K562 (cell line): ENCODE results near the gene PRKD1. TPM values are rescaled to one million over a fixed set of nuclear protein-coding genes. Genes with fewer than 3 reads are reported as not detected.

Experiments used
- ATAC-seq: fragments of 200-7000 bp; cut with Tn5 transposase; 3 replicates; pipeline ENCODE4 v1.9.1; 2020; ENCODE audit warnings: moderate library complexity
- BruUV-seq: library from RNA; stranded (reverse); fragments of 400-500 nt; replicated peaks from 2 replicates; lab custom pipeline; 2021; lab: Mats Ljungman, UMichigan
- CTCF ChIA-PET: fragments of 300-600 bp; formaldehyde crosslinking; extraction: SDS; loops from one replicate; lab custom pipeline; 2021; ENCODE audit warnings: low intra/inter-chr PET ratio; lab: Yijun Ruan, JAX
- POLR2A ChIA-PET: fragments of 300-600, 350-650 bp; sonication (Branson Sonifier 250); formaldehyde crosslinking; extraction: SDS; loops from one replicate; lab custom pipeline; 2021; ENCODE audit warnings: antibody characterized with exemption, inconsistent platforms; lab: Yijun Ruan, JAX
- DNase-seq, 4 experiments: peaks; one replicate each; pipeline versions ENCODE4 v3.0.0 to v3.0.0-alpha.2; 2011 to 2018; ENCODE audit warnings: low spot score in 3 of 4, mixed read lengths in 3 of 4; ENCODE audit errors: extremely low read depth in 1 of 4
- FAIRE-seq: peaks from 2 replicates; lab custom pipeline; 2011; peaks lifted over from hg19 to GRCh38; lab: Jason Lieb, UNC
- H2AFZ ChIP-seq: 2 replicates; pipeline ENCODE4 v1.6.0; 2011; ENCODE audit warnings: low read depth, low read length, control low read depth, inconsistent platforms
- H3K27ac ChIP-seq: fragments of 200-600 bp; 3 replicates; pipeline ENCODE4 v1.8.0; 2011; ENCODE audit warnings: low read depth, mild to moderate bottlenecking, control low read depth, inconsistent platforms, low read length, moderate library complexity, mixed read lengths; ENCODE audit errors: extremely low read depth
- H3K27me3 ChIP-seq, 2 experiments: fragments of 300-600 bp in 1 of 2; 2 replicates in 1 of 2; 3 replicates in 1 of 2; pipeline versions ENCODE4 v1.6.0 to v1.8.0; 2011; ENCODE audit warnings: inconsistent platforms in 2 of 2, low read length in 2 of 2, mild to moderate bottlenecking in 1 of 2, mixed read lengths in 1 of 2, moderate library complexity in 1 of 2; ENCODE audit not compliant: control insufficient read depth in 2 of 2, insufficient read depth in 2 of 2
- H3K36me3 ChIP-seq: fragments of 300-600 bp; 3 replicates; pipeline ENCODE4 v1.8.0; 2011; ENCODE audit warnings: mild to moderate bottlenecking, low read length, inconsistent platforms; ENCODE audit not compliant: control insufficient read depth, insufficient read depth
- H3K4me1 ChIP-seq, 2 experiments: fragments of 200-600 bp in 1 of 2; replicated peaks in 1 of 2; 2 replicates in 1 of 2; 3 replicates in 1 of 2; pipeline versions ENCODE4 v1.5.1 to v1.8.0; 2011; ENCODE audit warnings: inconsistent platforms in 2 of 2, low read length in 2 of 2, mild to moderate bottlenecking in 1 of 2, mixed read lengths in 1 of 2, moderate library complexity in 1 of 2; ENCODE audit not compliant: control insufficient read depth in 2 of 2, insufficient read depth in 2 of 2
- H3K4me2 ChIP-seq: 2 replicates; pipeline ENCODE4 v1.6.1; 2011; ENCODE audit warnings: low read length, control low read depth, inconsistent platforms, mixed read lengths; ENCODE audit not compliant: insufficient read depth
- H3K4me3 ChIP-seq: fragments of 200-600 bp; sonication (generic), shearing (Covaris generic); 2 replicates; pipeline ENCODE4 v1.5.1; 2016; ENCODE audit warnings: control low read depth, inconsistent platforms
- H3K79me2 ChIP-seq: fragments of 200-600 bp; 3 replicates; pipeline ENCODE4 v1.8.0; 2011; ENCODE audit warnings: low read length, inconsistent platforms; ENCODE audit not compliant: control insufficient read depth, insufficient read depth
- H3K9ac ChIP-seq, 2 experiments: 2 replicates each; pipeline versions ENCODE4 v1.6.0 to v1.6.1; 2011; ENCODE audit warnings: low read depth in 2 of 2, low read length in 2 of 2, control low read depth in 1 of 2, inconsistent platforms in 1 of 2, mild to moderate bottlenecking in 1 of 2, mixed read lengths in 1 of 2; ENCODE audit not compliant: insufficient read depth in 1 of 2
- H3K9me1 ChIP-seq: one replicate; pipeline ENCODE4 v1.6.0; 2011; ENCODE audit warnings: inconsistent platforms, mild to moderate bottlenecking, low read length, moderate library complexity; ENCODE audit not compliant: control insufficient read depth, insufficient read depth
- H3K9me3 ChIP-seq: replicated peaks from 2 replicates; pipeline ENCODE4 v1.5.1; 2011; ENCODE audit warnings: low read depth, low read length, inconsistent platforms; ENCODE audit not compliant: control insufficient read depth, insufficient read depth
- H4K20me1 ChIP-seq: replicated peaks from 2 replicates; pipeline ENCODE4 v1.6.1; 2011; ENCODE audit warnings: low read length, inconsistent platforms, mixed read lengths; ENCODE audit not compliant: control insufficient read depth, insufficient read depth
- ARHGAP35 ChIP-seq: fragments of 450-650 bp; IDR thresholded peaks from 2 replicates; pipeline ENCODE4 v1.6.1; 2018; ENCODE audit not compliant: partially characterized antibody
- CBX3 ChIP-seq, 2 experiments: IDR thresholded peaks; 1 replicate in 1 of 2; 2 replicates in 1 of 2; pipeline ENCODE4 v1.6.1; 2012; ENCODE audit warnings: inconsistent platforms in 2 of 2, low read length in 2 of 2, borderline replicate concordance in 1 of 2, control low read depth in 1 of 2
- HCFC1 ChIP-seq: IDR thresholded peaks from 2 replicates; pipeline ENCODE4 v1.6.1; 2012; ENCODE audit warnings: low read depth, low read length, improper control_type of control experiment
- HDAC3 ChIP-seq: fragments of 450-650 bp; IDR thresholded peaks from 2 replicates; pipeline ENCODE4 v1.6.1; 2018; ENCODE audit warnings: borderline replicate concordance, mild to moderate bottlenecking, moderate library complexity; ENCODE audit not compliant: partially characterized antibody
- IRF2 ChIP-seq: sonication (generic); formaldehyde crosslinking; IDR thresholded peaks from 2 replicates; pipeline ENCODE4 v1.8.1; 2022; ENCODE audit warnings: mild to moderate bottlenecking, missing genetic modification reagents
- NFIX ChIP-seq: fragments of 250-450 bp; sonication (Bioruptor Pico); IDR thresholded peaks from 2 replicates; pipeline ENCODE4 v1.4.0; 2020; ENCODE audit warnings: low read depth, mild to moderate bottlenecking, moderate library complexity
- NRF1 ChIP-seq, 2 experiments: fragments of 450-650 bp; IDR thresholded peaks in 1 of 2; conservative IDR thresholded peaks in 1 of 2; 2 replicates each; pipeline ENCODE4 v1.6.1; 2014; ENCODE audit warnings: mild to moderate bottlenecking in 2 of 2
- SIN3B ChIP-seq: fragments of 450-650 bp; IDR thresholded peaks from 2 replicates; pipeline ENCODE4 v1.6.1; 2017; ENCODE audit warnings: low read depth, mild to moderate bottlenecking, moderate library complexity
- SREBF2 ChIP-seq: sonication (generic); formaldehyde crosslinking; IDR thresholded peaks from 2 replicates; pipeline ENCODE4 v1.4.0; 2020; ENCODE audit warnings: mild to moderate bottlenecking, missing genetic modification reagents
- ZFX ChIP-seq: sonication (generic); formaldehyde crosslinking; IDR thresholded peaks from 2 replicates; pipeline ENCODE4 v1.8.0; 2022; ENCODE audit warnings: mild to moderate bottlenecking, missing genetic modification reagents, moderate library complexity
- ZNF263 ChIP-seq: sonication (generic); formaldehyde crosslinking; IDR thresholded peaks from 2 replicates; pipeline ENCODE4 v1.8.0; 2022; ENCODE audit warnings: mild to moderate bottlenecking, missing genetic modification reagents, borderline replicate concordance
- ZNF444 ChIP-seq: fragments of 250-450 bp; sonication (Bioruptor Pico); IDR thresholded peaks from 2 replicates; pipeline ENCODE4 v1.4.0; 2020; ENCODE audit warnings: mild to moderate bottlenecking, moderate library complexity
- WGBS: fragments of 100-300 bp; shearing (Covaris generic); methylation state at CpG from one replicate; pipeline ENCODE4 v1.1.6; 2016; ENCODE audit warnings: low coverage, mixed read lengths; ENCODE audit not compliant: insufficient coverage; ENCODE audit errors: missing lambda C conversion rate; 5-methylcytosine and 5-hydroxymethylcytosine counted together
- in situ Hi-C: fragments of 300-500 bp; cut with MboI; formaldehyde crosslinking; loops from 4 replicates; pipeline ENCODE4 v1.15.0; 2018; ENCODE audit warnings: inconsistent platforms, mixed read lengths
- intact Hi-C: fragments of 100-400 bp; cut with micrococcal nuclease; formaldehyde crosslinking; loops from 2 replicates; pipeline ENCODE4 v1.14.2; 2022
- polyA plus RNA-seq, 8 experiments: library from polyadenylated mRNA; depleted of rRNA in 4 of 8; stranded (reverse) in 5 of 8; unstranded in 3 of 8; fragments of >200 nt; fragmentation: Nextera tagmentation in 2 of 8; fragmentation: Illumina TruSeq in 1 of 8; extraction: Ambion mirVana in 2 of 8; extraction: Trizol in 1 of 8; gene quantifications; 2 replicates each; pipeline versions ENCODE4 v1.2.1 to v1.2.3, GENCODE V29; 2011 to 2014; ENCODE audit warnings: inconsistent platforms in 1 of 8, missing spikeins in 1 of 8
- total RNA-seq, 7 experiments: library from RNA; depleted of rRNA in 6 of 7; stranded (reverse); fragments of >200 nt in 6 of 7; fragmentation: Illumina TruSeq in 2 of 7; extraction: Trizol in 2 of 7; gene quantifications; 2 replicates each; pipeline versions ENCODE4 v1.2.1 to v1.2.3, GENCODE V29; 2011 to 2021; ENCODE audit warnings: low replicate concordance in 1 of 7
- TF ChIP-seq, protein P1 (sequence below), 2 experiments: fragments of 450-650 bp; formaldehyde crosslinking in 1 of 2; IDR thresholded peaks; 2 replicates each; pipeline versions ENCODE4 v1.4.0 to v1.6.1; 2014 to 2020; ENCODE audit warnings: mild to moderate bottlenecking in 2 of 2, borderline replicate concordance in 1 of 2, low read depth in 1 of 2
- TF ChIP-seq, protein P2 (sequence below): fragments of 250-450 bp; sonication (Bioruptor Pico); IDR thresholded peaks from 2 replicates; pipeline ENCODE4 v1.9.0; 2021; ENCODE audit warnings: mild to moderate bottlenecking, inconsistent platforms

The PRKD1 gene
- total and polyA plus RNA-seq, 9 of the 15 experiments (the other 6 are each of a cell fraction or from before 2014, with no cell fraction given), result 0.04 to 0.25 (median 0.13) TPM; not detected in 1

DNA sequence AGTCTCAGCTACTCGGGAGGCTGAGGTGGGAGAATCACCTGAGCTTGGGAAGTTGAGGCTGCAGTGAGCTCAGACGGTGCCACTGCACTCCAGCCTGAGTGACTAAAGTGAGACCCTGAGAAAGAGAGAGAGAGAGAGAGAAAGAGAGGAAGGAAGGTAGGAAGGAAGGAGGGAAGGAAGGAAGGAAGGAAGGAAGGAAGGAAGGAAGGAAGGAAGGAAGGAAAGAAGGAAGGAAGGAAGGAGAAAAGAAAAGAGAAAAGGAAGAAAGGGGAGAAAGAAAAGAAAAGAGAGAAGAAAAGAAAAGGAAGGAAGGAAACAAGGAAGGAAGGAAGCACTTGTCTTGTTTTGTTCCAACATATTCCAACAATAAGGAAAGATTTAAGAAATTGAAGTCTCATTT lies 7.8 kb downstream of the PRKD1 start:
- DNase-seq (no peak), FAIRE-seq (no peak), ATAC-seq (no peak)
- Histone ChIP-seq H3K4me1 (no peaks in the 10 kb centered on the region), H3K27ac (no peak overlapping the region), H3K9me1 (no peaks in the 10 kb centered on the region), H3K79me2 (no peaks in the 10 kb centered on the region), H3K27me3 (no peaks in the 10 kb centered on the region), H3K36me3 (no peaks in the 10 kb centered on the region), H3K9ac (no peak overlapping the region), H2AFZ (no peak overlapping the region), H3K4me3 (no peak overlapping the region), H3K4me2 (no peak overlapping the region), H4K20me1 (no peaks in the 10 kb centered on the region), H3K9me3 (no peaks in the 10 kb centered on the region)
- ChIA-PET POLR2A (no interaction called here), CTCF (no interaction called here)
- intact Hi-C loops (no loop called here), in situ Hi-C loops (no loop called here)
- no TSS peak for BruUV-seq
- 0% methylated on average over 2 of the region's 2 CpGs for WGBS
- TF ChIP-seq, protein P1, sequence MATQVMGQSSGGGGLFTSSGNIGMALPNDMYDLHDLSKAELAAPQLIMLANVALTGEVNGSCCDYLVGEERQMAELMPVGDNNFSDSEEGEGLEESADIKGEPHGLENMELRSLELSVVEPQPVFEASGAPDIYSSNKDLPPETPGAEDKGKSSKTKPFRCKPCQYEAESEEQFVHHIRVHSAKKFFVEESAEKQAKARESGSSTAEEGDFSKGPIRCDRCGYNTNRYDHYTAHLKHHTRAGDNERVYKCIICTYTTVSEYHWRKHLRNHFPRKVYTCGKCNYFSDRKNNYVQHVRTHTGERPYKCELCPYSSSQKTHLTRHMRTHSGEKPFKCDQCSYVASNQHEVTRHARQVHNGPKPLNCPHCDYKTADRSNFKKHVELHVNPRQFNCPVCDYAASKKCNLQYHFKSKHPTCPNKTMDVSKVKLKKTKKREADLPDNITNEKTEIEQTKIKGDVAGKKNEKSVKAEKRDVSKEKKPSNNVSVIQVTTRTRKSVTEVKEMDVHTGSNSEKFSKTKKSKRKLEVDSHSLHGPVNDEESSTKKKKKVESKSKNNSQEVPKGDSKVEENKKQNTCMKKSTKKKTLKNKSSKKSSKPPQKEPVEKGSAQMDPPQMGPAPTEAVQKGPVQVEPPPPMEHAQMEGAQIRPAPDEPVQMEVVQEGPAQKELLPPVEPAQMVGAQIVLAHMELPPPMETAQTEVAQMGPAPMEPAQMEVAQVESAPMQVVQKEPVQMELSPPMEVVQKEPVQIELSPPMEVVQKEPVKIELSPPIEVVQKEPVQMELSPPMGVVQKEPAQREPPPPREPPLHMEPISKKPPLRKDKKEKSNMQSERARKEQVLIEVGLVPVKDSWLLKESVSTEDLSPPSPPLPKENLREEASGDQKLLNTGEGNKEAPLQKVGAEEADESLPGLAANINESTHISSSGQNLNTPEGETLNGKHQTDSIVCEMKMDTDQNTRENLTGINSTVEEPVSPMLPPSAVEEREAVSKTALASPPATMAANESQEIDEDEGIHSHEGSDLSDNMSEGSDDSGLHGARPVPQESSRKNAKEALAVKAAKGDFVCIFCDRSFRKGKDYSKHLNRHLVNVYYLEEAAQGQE (IDR thresholded peaks at IDR 0.05; ENCODE audit: borderline replicate concordance), result no peak
- TF ChIP-seq, protein P1 (CRISPR knock-in tag; IDR thresholded peaks at IDR 0.05; ENCODE audit: low read depth), result no peak
- TF ChIP-seq CBX3 (IDR thresholded peaks at IDR 0.05; ENCODE audit: borderline replicate concordance in 1 of 2, low read length in 2 of 2) (no peak), SIN3B (no peak), ZNF444 (CRISPR knock-in tag) (no peak), HCFC1 (no peak), NRF1 (conservative IDR thresholded peaks at IDR 0.05 in 1 of 2, IDR thresholded peaks at IDR 0.05 in 1 of 2) (no peak), SREBF2 (CRISPR knock-in tag) (no peak), HDAC3 (no peak), ARHGAP35 (no peak), IRF2 (CRISPR knock-in tag) (no peak), NFIX (CRISPR knock-in tag) (no peak), ZFX (CRISPR knock-in tag) (no peak), ZNF263 (no peak)
- TF ChIP-seq, protein P2, sequence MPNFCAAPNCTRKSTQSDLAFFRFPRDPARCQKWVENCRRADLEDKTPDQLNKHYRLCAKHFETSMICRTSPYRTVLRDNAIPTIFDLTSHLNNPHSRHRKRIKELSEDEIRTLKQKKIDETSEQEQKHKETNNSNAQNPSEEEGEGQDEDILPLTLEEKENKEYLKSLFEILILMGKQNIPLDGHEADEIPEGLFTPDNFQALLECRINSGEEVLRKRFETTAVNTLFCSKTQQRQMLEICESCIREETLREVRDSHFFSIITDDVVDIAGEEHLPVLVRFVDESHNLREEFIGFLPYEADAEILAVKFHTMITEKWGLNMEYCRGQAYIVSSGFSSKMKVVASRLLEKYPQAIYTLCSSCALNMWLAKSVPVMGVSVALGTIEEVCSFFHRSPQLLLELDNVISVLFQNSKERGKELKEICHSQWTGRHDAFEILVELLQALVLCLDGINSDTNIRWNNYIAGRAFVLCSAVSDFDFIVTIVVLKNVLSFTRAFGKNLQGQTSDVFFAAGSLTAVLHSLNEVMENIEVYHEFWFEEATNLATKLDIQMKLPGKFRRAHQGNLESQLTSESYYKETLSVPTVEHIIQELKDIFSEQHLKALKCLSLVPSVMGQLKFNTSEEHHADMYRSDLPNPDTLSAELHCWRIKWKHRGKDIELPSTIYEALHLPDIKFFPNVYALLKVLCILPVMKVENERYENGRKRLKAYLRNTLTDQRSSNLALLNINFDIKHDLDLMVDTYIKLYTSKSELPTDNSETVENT (CRISPR knock-in tag), result no peak
